Mucosa of rectum (tissue), 2 donors: Measurements from ENCODE around the gene OPTC.
A peak's percentile ranks its signal among the peaks of the same experiment; 100 is the strongest.

Experiments used
- H3K27ac ChIP-seq, 2 donors: one replicate each; pipeline ENCODE4 v1.7.0; 2013; ENCODE audit warnings: inconsistent platforms in 2 of 2, low read depth in 2 of 2, low read length in 2 of 2
- H3K27me3 ChIP-seq, 2 donors: one replicate each; pipeline ENCODE4 v1.7.0; 2013; ENCODE audit warnings: low read length in 2 of 2; ENCODE audit not compliant: control insufficient read depth in 2 of 2, insufficient read depth in 2 of 2
- H3K36me3 ChIP-seq, 2 donors: one replicate each; pipeline ENCODE4 v1.7.0; 2013; ENCODE audit warnings: low read length in 2 of 2; ENCODE audit not compliant: control insufficient read depth in 2 of 2, insufficient read depth in 2 of 2
- H3K4me1 ChIP-seq, 2 donors: one replicate each; pipeline ENCODE4 v1.7.0; 2013; ENCODE audit warnings: low read length in 2 of 2, mild to moderate bottlenecking in 1 of 2; ENCODE audit not compliant: control insufficient read depth in 2 of 2, insufficient read depth in 2 of 2
- H3K4me3 ChIP-seq, 2 donors: one replicate each; pipeline ENCODE4 v1.7.0; 2013; ENCODE audit warnings: low read length in 2 of 2
- H3K9ac ChIP-seq, 2 donors: one replicate each; pipeline ENCODE4 v1.7.0; 2013; ENCODE audit warnings: low read length in 2 of 2, low read depth in 1 of 2, mild to moderate bottlenecking in 1 of 2
- H3K9me3 ChIP-seq, 2 donors: one replicate each; pipeline ENCODE4 v1.7.0; 2013; ENCODE audit warnings: low read length in 2 of 2; ENCODE audit not compliant: control insufficient read depth in 2 of 2
- donor health status: healthy.
- donor health status: Normal muscosa, but diverticular disease.

The OPTC gene

DNA sequence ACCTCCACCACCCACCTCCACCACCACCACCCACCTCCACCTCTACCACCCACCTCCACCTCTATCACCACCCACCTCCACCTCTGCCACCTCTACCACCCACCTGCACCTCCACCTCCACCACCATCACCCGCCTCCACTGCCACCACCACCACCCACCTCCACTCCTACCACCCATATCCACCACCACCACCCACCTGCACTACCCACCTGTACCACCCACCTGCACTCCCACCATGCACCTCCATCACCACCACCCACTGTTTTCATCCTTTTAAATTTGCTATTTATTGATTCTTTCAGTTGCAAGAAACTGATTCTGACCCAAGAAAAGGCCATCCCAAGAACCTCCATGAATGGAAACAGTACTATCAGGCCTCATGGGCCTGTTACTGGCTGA lies 6.3 kb downstream of the OPTC start:
- Histone ChIP-seq H3K4me3 (no peak overlapping the region), H3K9ac (no peak overlapping the region), H3K27ac (no peak overlapping the region), H3K4me1 (peaks cover 0 to 2% of the 10 kb centered on the region in 2 donors), H3K36me3 (no peaks in the 10 kb centered on the region), H3K9me3 (no peaks in the 10 kb centered on the region), H3K27me3 (no peaks in the 10 kb centered on the region)

DNA sequence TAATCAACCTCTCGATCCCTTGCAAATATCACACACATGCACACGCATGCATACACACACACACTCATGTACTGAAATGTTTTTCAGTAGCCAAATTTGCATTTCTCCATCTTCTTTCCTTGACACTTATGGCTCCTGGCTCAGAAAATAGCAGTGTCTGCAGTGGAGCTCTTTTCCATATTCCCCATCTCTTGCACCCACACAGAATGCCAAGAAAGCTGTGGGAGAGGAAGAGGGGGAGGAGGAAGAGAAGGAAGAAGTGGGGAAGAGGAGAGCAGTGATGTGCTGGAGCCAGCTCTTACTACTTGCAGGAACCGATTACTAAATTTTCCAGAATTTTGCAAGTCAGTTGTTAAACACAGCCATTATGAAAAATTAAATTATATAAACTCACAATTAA lies 9.9 kb downstream of the OPTC start:
- Histone ChIP-seq H3K27me3 (no peaks in the 10 kb centered on the region), H3K4me3 (no peak overlapping the region), H3K4me1 (peaks cover 0 to 10% of the 10 kb centered on the region in 2 donors), H3K9me3 (no peaks in the 10 kb centered on the region), H3K9ac (no peak overlapping the region), H3K36me3 (no peaks in the 10 kb centered on the region), H3K27ac (no peak overlapping the region)

DNA sequence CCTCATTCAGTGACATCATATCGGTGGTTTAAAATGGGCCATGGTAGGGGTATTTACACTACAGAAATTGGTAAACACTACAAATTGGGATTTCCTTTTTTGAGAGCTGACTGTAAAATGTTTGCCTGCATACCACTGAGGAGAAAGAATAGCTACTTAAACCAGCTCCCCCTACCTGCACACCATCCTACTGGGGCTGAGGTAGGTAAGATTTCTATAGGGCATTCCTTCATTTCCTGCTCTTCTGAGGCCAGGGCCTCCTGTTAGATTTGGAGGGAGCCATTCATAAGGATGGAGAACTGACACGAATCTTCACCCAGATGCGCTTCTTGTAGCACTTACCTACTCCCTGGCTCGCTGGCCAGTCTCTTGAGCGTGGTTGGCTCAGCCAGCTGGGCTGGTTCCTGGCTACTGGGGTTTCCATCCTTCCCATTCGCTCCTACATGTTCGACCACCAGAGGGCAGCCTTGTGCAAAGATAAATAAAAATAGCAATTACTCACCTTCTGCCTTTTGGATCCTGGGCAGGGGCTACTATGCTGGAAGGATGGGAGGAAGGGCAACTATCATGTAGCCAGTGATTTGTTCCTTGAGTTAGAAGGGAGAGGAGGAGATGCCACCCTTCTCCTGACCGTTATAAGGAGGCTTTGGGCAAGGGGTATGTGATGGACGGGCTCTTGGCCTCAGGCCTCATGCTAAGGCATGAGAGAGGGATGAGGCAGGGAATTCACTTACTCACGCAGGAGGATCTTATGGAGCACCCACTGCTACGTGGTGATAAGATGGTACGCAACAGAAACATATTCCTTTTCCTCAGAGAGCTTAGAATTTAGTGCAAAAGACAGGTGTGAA lies 10.7 kb downstream of the OPTC start:
- H3K4me3 ChIP-seq, result no peak overlapping the region
- H3K9ac ChIP-seq, result no peak overlapping the region
- H3K27me3 ChIP-seq, result no peaks in the 10 kb centered on the region
- H3K27ac ChIP-seq, result no peak overlapping the region
- no peaks in the 10 kb centered on the region for H3K36me3 ChIP-seq
- H3K4me1 ChIP-seq, result peaks cover 0 to 10% of the 10 kb centered on the region in 2 donors
- no peaks in the 10 kb centered on the region for H3K9me3 ChIP-seq

DNA sequence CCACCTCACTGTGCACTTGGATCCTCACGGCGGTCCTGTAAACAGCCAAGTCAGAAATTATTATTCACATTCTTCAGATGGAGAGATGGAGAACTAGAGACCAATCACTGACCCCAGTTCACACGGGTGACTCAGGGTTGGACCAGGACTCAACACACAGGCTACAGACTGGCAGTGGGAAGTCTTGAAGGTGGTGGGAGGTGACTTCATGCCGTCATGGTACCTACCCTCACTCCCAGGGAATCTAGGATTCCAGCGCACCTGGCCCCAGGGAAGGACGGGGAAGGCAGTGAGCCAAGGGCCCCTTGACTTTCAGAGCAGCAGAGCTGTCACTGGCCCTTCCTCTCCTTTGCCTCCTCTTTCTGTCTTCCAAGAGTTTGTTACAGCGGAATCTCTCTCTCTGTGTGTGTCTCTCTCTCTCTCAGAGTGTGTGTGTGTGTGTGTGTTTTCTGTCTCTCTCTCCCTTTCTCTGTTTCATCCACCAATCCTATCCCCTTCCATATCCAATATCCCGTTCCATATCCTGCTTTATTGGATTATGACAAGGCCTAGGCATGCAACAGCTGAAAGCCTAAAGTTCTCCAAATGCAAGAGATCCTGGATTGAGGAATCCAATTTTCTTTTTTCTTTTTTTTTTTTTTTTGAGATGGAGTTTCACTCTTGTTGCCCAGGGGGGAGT lies 11.7 kb downstream of the OPTC start:
- no peaks in the 10 kb centered on the region for H3K27me3 ChIP-seq
- H3K4me1 ChIP-seq, result peaks cover 0 to 10% of the 10 kb centered on the region in 2 donors
- no peaks in the 10 kb centered on the region for H3K36me3 ChIP-seq
- H3K4me3 ChIP-seq, result no peak overlapping the region
- H3K9ac ChIP-seq, result no peak overlapping the region
- no peak overlapping the region for H3K27ac ChIP-seq
- no peaks in the 10 kb centered on the region for H3K9me3 ChIP-seq

DNA sequence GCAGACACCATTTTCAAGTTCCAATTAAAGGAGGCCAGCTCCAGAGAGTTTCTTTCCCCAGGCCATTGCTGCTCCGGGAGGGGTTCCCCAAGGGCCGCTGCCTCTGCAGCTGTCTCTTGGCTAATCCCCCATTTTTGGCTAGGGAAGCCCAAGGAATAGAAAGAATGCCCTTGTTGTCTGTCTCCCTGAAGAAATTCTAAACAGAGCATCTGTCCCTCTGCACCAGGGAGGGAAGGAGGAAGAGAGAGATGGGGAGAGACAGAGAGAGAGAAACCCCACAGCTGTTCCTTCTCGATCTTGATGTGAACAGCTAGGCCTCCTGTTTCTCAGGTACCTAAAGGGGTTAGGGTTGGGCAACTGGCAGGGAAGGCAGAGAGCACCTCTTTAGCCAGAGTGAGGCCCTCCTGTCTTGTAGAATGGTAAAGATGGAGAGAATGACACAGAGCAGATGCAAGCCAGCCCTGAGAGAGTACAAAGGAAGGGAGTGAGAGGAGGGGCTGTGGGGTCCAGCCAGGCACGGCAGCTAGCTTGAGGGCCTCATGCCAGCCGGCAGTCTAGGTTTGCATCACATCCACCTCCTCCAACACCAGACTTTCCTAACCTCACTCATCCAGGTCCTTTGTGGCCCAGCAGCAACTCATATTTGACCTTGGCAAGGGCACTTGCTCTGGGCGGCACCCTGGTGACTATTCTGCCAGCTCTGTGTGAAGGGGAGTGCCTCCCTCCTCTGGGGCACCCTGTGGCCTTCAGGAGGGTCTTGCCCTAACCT lies 13.1 kb downstream of the OPTC start:
- Histone ChIP-seq H3K27ac (peak overlapping the region in 1 of 2 donors; percentile 56), H3K27me3 (no peaks in the 10 kb centered on the region), H3K4me3 (no peak overlapping the region), H3K9ac (no peak overlapping the region), H3K9me3 (no peaks in the 10 kb centered on the region), H3K36me3 (no peaks in the 10 kb centered on the region), H3K4me1 (peaks cover 0 to 10% of the 10 kb centered on the region in 2 donors)

DNA sequence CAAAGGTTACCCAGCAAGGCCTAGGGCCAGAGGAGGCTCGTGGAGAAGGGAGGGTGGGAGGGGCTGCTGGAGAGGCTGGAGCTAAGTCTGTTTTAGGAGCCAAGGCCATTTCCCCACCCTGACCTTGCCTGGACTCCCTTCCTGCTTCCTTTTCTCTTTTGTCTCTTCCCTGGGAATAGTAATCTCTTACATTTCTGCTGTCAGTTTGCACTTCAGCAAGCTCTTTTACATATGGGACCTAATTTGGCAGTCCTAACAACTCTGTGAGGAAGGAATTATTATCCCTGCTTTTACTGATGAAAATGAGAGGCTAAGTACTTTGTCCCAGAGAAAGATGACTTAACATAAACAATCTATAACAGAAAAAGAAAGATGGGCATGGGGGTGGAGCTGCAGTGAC lies 13.8 kb downstream of the OPTC start:
- Histone ChIP-seq H3K4me3 (no peak overlapping the region), H3K27me3 (no peaks in the 10 kb centered on the region), H3K9me3 (no peaks in the 10 kb centered on the region), H3K27ac (no peak overlapping the region), H3K9ac (no peak overlapping the region), H3K4me1 (peaks cover 2 to 10% of the 10 kb centered on the region in 2 donors), H3K36me3 (no peaks in the 10 kb centered on the region)

DNA sequence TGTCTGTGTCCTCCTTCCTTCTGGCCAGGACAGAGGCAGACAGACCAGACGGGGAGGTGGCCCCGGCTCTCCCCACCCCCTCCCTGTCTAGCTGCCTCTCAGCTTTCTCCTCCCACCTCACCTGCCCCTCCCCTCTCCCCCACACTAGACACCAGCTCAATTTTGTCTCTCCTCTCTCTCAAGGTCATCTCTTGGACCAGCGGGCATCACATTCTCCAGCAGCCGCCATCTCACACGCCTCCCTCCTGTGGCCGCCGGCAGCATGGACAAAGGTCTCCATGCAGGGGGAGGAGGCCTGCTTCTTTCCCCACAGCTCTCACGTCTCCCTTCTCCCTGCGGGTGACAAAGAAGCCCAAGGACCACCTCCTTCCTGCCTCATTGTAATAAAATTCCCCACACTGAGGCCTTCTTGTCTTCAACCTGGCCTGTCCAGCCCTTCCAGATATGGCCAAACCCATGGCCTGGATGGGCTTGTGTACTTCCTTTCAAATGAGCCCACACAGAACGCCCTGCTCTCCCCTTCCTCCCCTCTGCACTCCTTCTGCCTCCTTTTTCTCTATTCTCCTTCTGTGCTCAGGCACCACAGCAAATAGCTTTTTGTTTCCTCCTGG lies 14.6 kb downstream of the OPTC start:
- Histone ChIP-seq H3K27ac (no peak overlapping the region), H3K9ac (no peak overlapping the region), H3K4me3 (no peak overlapping the region), H3K4me1 (peaks cover 5 to 14% of the 10 kb centered on the region in 2 donors), H3K9me3 (no peaks in the 10 kb centered on the region), H3K36me3 (no peaks in the 10 kb centered on the region), H3K27me3 (no peaks in the 10 kb centered on the region)

DNA sequence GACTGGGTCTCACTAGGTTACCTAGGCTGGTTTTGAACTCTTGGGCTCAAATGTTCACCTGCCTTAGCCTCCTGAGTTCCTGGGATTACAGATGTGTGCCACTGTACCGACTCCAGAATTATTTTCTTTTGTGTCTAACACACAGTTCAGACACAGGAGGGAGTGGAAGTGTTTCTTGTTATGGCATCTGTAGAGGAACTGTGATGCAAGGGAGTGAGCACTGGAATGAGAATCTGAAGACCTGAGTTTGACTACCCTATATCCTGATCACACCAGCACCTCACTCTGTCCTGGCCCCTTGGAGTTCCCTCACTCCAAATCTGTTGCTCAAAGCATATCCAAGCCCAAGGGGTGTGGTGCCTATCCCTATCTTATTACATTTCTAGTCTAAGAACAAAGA lies 15.2 kb downstream of the OPTC start:
- Histone ChIP-seq H3K27me3 (no peaks in the 10 kb centered on the region), H3K9me3 (no peaks in the 10 kb centered on the region), H3K4me3 (no peak overlapping the region), H3K27ac (no peak overlapping the region), H3K36me3 (no peaks in the 10 kb centered on the region), H3K9ac (no peak overlapping the region), H3K4me1 (peaks cover 6 to 14% of the 10 kb centered on the region in 2 donors)

DNA sequence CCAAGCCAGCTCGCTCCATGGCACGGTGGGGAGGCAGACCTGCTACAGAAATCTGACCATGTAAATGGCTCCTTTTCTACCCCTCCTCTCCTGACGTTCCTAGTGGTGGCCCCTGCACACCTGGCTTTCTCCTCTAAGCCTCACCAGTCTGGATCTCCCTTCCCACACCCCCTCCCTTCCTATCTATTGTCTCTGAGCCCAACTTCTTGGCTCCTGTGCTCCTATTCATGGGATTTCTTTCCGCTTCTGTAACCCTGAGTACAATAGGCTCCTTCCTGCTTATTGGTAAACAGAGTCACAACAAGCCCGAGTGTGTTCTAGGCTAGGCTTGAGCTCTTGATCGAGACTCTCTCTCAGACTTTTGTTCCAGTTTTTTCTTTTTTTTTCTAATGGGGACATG lies 17.6 kb downstream of the OPTC start:
- no peaks in the 10 kb centered on the region for H3K27me3 ChIP-seq
- peaks cover 8 to 12% of the 10 kb centered on the region in 2 donors for H3K4me1 ChIP-seq
- no peak overlapping the region for H3K27ac ChIP-seq
- H3K4me3 ChIP-seq, result no peak overlapping the region
- no peaks in the 10 kb centered on the region for H3K36me3 ChIP-seq
- H3K9me3 ChIP-seq, result no peaks in the 10 kb centered on the region
- no peak overlapping the region for H3K9ac ChIP-seq
